CD4-positive, alpha-beta T cell treated with Interleukin-2 at 100 ng/mL for 4 hours (primary cell): Measurements from ENCODE around the gene USP17L18.
"Not testable (repeated sequence)": the region's sequence is repeated elsewhere in the genome, so short reads cannot be mapped to it uniquely, and the experiment has no call there.

Experiments used
- DNase-seq: peaks from one replicate; pipeline ENCODE4 v3.0.0-alpha.2; 2020; ENCODE audit warnings: low spot score

Gene USP17L18

GRCh38 chr4:9247953-9248680, at the start of gene USP17L18:
TSS of gene USP17L18 (plus strand) at chr4:9248630. CDS start at chr4:9248630, 0 bp downstream.
- DNase-seq, result peak; percentile 0

- DNase-seq, result not testable (repeated sequence)
Measured at GRCh38 chr4:9210357-9210756, 38.1 kb upstream of the USP17L18 start, which contains the start of gene USP17L10. TSS of gene USP17L10 (plus strand) at chr4:9210657. CDS start at chr4:9210657, 0 bp downstream.

GRCh38 chr4:9214701-9215100, 33.7 kb upstream of the USP17L18 start:
- not testable (repeated sequence) for DNase-seq

- DNase-seq, result not testable (repeated sequence)
Measured at GRCh38 chr4:9215105-9215504, 33.3 kb upstream of the USP17L18 start, which contains the start of gene USP17L11. TSS of gene USP17L11 (plus strand) at chr4:9215405. CDS start at chr4:9215405, 0 bp downstream.

- DNase-seq, result not testable (repeated sequence)
Measured at GRCh38 chr4:9219852-9220251, 28.6 kb upstream of the USP17L18 start, which contains the start of gene USP17L12. TSS of gene USP17L12 (plus strand) at chr4:9220152. CDS start at chr4:9220152, 0 bp downstream.

- DNase-seq, result not testable (repeated sequence)
Measured at GRCh38 chr4:9224596-9224995, 23.8 kb upstream of the USP17L18 start, which contains the start of gene USP17L13. TSS of gene USP17L13 (plus strand) at chr4:9224896. CDS start at chr4:9224896, 0 bp downstream.

GRCh38 chr4:9230249-9230648, 18.2 kb upstream of the USP17L18 start:
- DNase-seq, result not testable (repeated sequence)

GRCh38 chr4:9234085-9234484, 14.3 kb upstream of the USP17L18 start, which contains the start of gene USP17L15:
TSS of gene USP17L15 (plus strand) at chr4:9234385. CDS start at chr4:9234385, 0 bp downstream.
- DNase-seq, result not testable (repeated sequence)

- peak; percentile 18 for DNase-seq
Measured at GRCh38 chr4:9238461-9238860, 10.0 kb upstream of the USP17L18 start.

GRCh38 chr4:9243579-9243978, 4.9 kb upstream of the USP17L18 start, which contains the start of gene USP17L17:
TSS of gene USP17L17 (plus strand) at chr4:9243879. CDS start at chr4:9243879, 0 bp downstream.
- DNase-seq, result not testable (repeated sequence)

- DNase-seq, result not testable (repeated sequence)
Measured at GRCh38 chr4:9253078-9253477, 4.6 kb downstream of the USP17L18 start, which contains the start of gene USP17L19. TSS of gene USP17L19 (plus strand) at chr4:9253378. CDS start at chr4:9253378, 0 bp downstream.

GRCh38 chr4:9257824-9258223, 9.4 kb downstream of the USP17L18 start, which contains the start of gene USP17L20:
TSS of gene USP17L20 (plus strand) at chr4:9258124. CDS start at chr4:9258124, 0 bp downstream.
- DNase-seq, result not testable (repeated sequence)

GRCh38 chr4:9262572-9262971, 14.1 kb downstream of the USP17L18 start, which contains the start of gene USP17L21:
TSS of gene USP17L21 (plus strand) at chr4:9262872. CDS start at chr4:9262872, 0 bp downstream.
- not testable (repeated sequence) for DNase-seq

- not testable (repeated sequence) for DNase-seq
Measured at GRCh38 chr4:9267319-9267718, 18.9 kb downstream of the USP17L18 start, which contains the start of gene USP17L22. TSS of gene USP17L22 (plus strand) at chr4:9267619. CDS start at chr4:9267619, 0 bp downstream.

- not testable (repeated sequence) for DNase-seq
Measured at GRCh38 chr4:9271719-9272118, 23.3 kb downstream of the USP17L18 start.
